WTC11 (cell line): ENCODE results near the gene TRIM3. TPM values are rescaled to one million over a fixed set of nuclear protein-coding genes. Genes with fewer than 3 reads are reported as not detected.

Experiments
- ATAC-seq: fragments of 200-7000 bp; cut with Tn5 transposase; 2 replicates; pipeline ENCODE4 v1.10.0; 2021; ENCODE audit warnings: mild to moderate bottlenecking, moderate library complexity
- CTCF ChIA-PET: fragments of 300-600 bp; sonication (Branson Sonifier 250); formaldehyde crosslinking; loops from one replicate; lab custom pipeline; 2021; ENCODE audit warnings: antibody characterized with exemption; lab: Charles Lee
- POLR2A ChIA-PET: fragments of 350-600 bp; sonication (Branson Sonifier 250); formaldehyde crosslinking; loops from one replicate; lab custom pipeline; 2021; ENCODE audit warnings: antibody characterized with exemption; lab: Charles Lee
- DNase-seq: peaks from one replicate; pipeline ENCODE4 v3.0.0; 2021; ENCODE audit warnings: low spot score
- H3K27ac Mint-ChIP-seq: 2 replicates; pipeline ENCODE4 v1.8.0; 2021; ENCODE audit warnings: mixed read lengths
- H3K27me3 Mint-ChIP-seq: 2 replicates; pipeline ENCODE4 v1.8.0; 2021; ENCODE audit warnings: low read depth, mild to moderate bottlenecking, moderate library complexity, mixed read lengths
- H3K36me3 Mint-ChIP-seq: 2 replicates; pipeline ENCODE4 v1.8.0; 2021; ENCODE audit warnings: mixed read lengths
- H3K4me1 Mint-ChIP-seq: 2 replicates; pipeline ENCODE4 v1.8.0; 2022; ENCODE audit warnings: mixed read lengths
- H3K4me3 Mint-ChIP-seq: 2 replicates; pipeline ENCODE4 v1.8.0; 2021; ENCODE audit warnings: mild to moderate bottlenecking, moderate library complexity, mixed read lengths
- H3K9me3 Mint-ChIP-seq: 2 replicates; pipeline ENCODE4 v1.8.0; 2021; ENCODE audit warnings: mixed read lengths
- GTF2I ChIP-seq: fragments of 250-450 bp; sonication (Bioruptor Pico); conservative IDR thresholded peaks from 2 replicates; pipeline ENCODE4 v1.4.0; 2021; ENCODE audit warnings: mild to moderate bottlenecking
- MAX ChIP-seq: sonication (generic); formaldehyde crosslinking; IDR thresholded peaks from 2 replicates; pipeline ENCODE4 v1.8.0; 2022; ENCODE audit warnings: mild to moderate bottlenecking, missing genetic modification reagents
- NR2C2 ChIP-seq: sonication (generic); formaldehyde crosslinking; IDR thresholded peaks from 2 replicates; pipeline ENCODE4 v1.8.0; 2022; ENCODE audit warnings: mild to moderate bottlenecking, missing genetic modification reagents
- PRDM15 ChIP-seq: sonication (generic); formaldehyde crosslinking; IDR thresholded peaks from 2 replicates; pipeline ENCODE4 v1.8.0; 2022; ENCODE audit warnings: missing genetic modification reagents
- STAT6 ChIP-seq: sonication (generic); formaldehyde crosslinking; conservative IDR thresholded peaks from 2 replicates; pipeline ENCODE4 v1.8.1; 2023; ENCODE audit warnings: mild to moderate bottlenecking, low read depth, missing genetic modification reagents, moderate library complexity
- TEAD1 ChIP-seq: sonication (generic); formaldehyde crosslinking; IDR thresholded peaks from 2 replicates; pipeline ENCODE4 v1.8.0; 2022; ENCODE audit warnings: mild to moderate bottlenecking, missing genetic modification reagents
- TEAD4 ChIP-seq: sonication (generic); formaldehyde crosslinking; IDR thresholded peaks from 2 replicates; pipeline ENCODE4 v1.8.0; 2022; ENCODE audit warnings: mild to moderate bottlenecking, missing genetic modification reagents
- USF2 ChIP-seq: sonication (generic); formaldehyde crosslinking; IDR thresholded peaks from 2 replicates; pipeline ENCODE4 v1.8.1; 2023; ENCODE audit warnings: mild to moderate bottlenecking, missing genetic modification reagents, moderate library complexity
- ZNF281 ChIP-seq: sonication (generic); formaldehyde crosslinking; IDR thresholded peaks from 2 replicates; pipeline ENCODE4 v1.8.0; 2023; ENCODE audit warnings: mild to moderate bottlenecking, missing genetic modification reagents
- ZNF416 ChIP-seq: fragments of 250-450 bp; sonication (Bioruptor Pico); IDR thresholded peaks from 2 replicates; pipeline ENCODE4 v1.9.0; 2021; ENCODE audit warnings: mild to moderate bottlenecking, inconsistent platforms
- total RNA-seq: library from RNA; stranded (reverse); gene quantifications from 3 replicates; pipeline ENCODE4 v1.2.3, GENCODE V29; 2021

Gene TRIM3
- total RNA-seq, 1 experiment from 2014 or later = 21.3 TPM

- TF ChIP-seq USF2 (CRISPR knock-in tag) (no peak), NR2C2 (CRISPR knock-in tag) (no peak), STAT6 (CRISPR knock-in tag) (no peak), PRDM15 (CRISPR knock-in tag) (no peak), ZNF416 (no peak), MAX (no peak)
These were observed 41.9 kb downstream of the TRIM3 start (continued) for GRCh38 chr11:6431861-6432260.

- DNase-seq (no peak), ATAC-seq (peak; percentile 94)
- ChIA-PET CTCF (interaction anchor here (0.5 to 3.4 kb wide), 13 partner anchors 11 to 104 kb away, joined by 3 to 29 read pairs (median 4); partner anchors contain the start of gene SMPD1), POLR2A (interaction anchor here (0.8 kb wide), 1 partner anchor 12 kb away, joined by 3 read pairs; no protein-coding TSS in a partner anchor)
- no peak overlapping the region; the same call in 1 of the 2 replicates for H3K27ac Mint-ChIP-seq
- TF ChIP-seq TEAD1 (CRISPR knock-in tag) = 0 out of 2 replicates have a peak, but pooled peaks have one; percentile 27
- TF ChIP-seq TEAD4 (CRISPR knock-in tag) = peak; percentile 54; the same call in 1 of the 2 replicates
- TF ChIP-seq USF2 (CRISPR knock-in tag) = no peak
- H3K4me1 Mint-ChIP-seq = peaks cover 7% of the 10 kb centered on the region
- H3K4me3 Mint-ChIP-seq = no peak overlapping the region
- H3K9me3 Mint-ChIP-seq = no peaks in the 10 kb centered on the region
- H3K27me3 Mint-ChIP-seq = peaks cover 25% of the 10 kb centered on the region
- H3K36me3 Mint-ChIP-seq = no peaks in the 10 kb centered on the region
These were observed 46.2 kb downstream of the TRIM3 start for GRCh38 chr11:6427516-6427915.

- ChIA-PET POLR2A (no interaction called here), CTCF (interaction anchor here (0.7 to 4.0 kb wide), 2 partner anchors 23 to 42 kb away, joined by 3 to 49 read pairs; no protein-coding TSS in a partner anchor)
- H3K27me3 Mint-ChIP-seq = peaks cover 47% of the 10 kb centered on the region
- DNase-seq = no peak
- no peaks in the 10 kb centered on the region for H3K36me3 Mint-ChIP-seq
- no peak overlapping the region for H3K27ac Mint-ChIP-seq
- H3K9me3 Mint-ChIP-seq = no peaks in the 10 kb centered on the region
- H3K4me1 Mint-ChIP-seq = peaks cover 3% of the 10 kb centered on the region
- TF ChIP-seq GTF2I (CRISPR knock-in tag) (no peak), ZNF281 (CRISPR knock-in tag) (no peak)
- no peak for ATAC-seq
- no peak overlapping the region for H3K4me3 Mint-ChIP-seq
These were observed 53.1 kb downstream of the TRIM3 start for GRCh38 chr11:6420677-6421076.
